DND-41 (cell line): Measurements from ENCODE around the gene MGAT5.

ENCODE experiments used
- ATAC-seq: fragments of 200-7000 bp; cut with Tn5 transposase; 3 replicates; pipeline ENCODE4 v1.9.1; 2021; ENCODE audit warnings: low read depth; ENCODE audit not compliant: insufficient read depth
- DNase-seq: peaks from one replicate; pipeline ENCODE4 v3.0.0-alpha.2; 2020
- H2AFZ ChIP-seq: 2 replicates; pipeline ENCODE4 v1.6.0; 2012; ENCODE audit warnings: low read depth, low read length
- H3K27ac ChIP-seq: 2 replicates; pipeline ENCODE4 v1.5.1; 2012; ENCODE audit warnings: low read length, inconsistent platforms
- H3K27me3 ChIP-seq: fragments of 200-600 bp; sonication (generic); 2 replicates; pipeline ENCODE4 v1.6.0; 2012; ENCODE audit warnings: low read length, mild to moderate bottlenecking, inconsistent platforms; ENCODE audit not compliant: insufficient read depth, poor library complexity
- H3K36me3 ChIP-seq: 2 replicates; pipeline ENCODE4 v1.5.1; 2012; ENCODE audit warnings: low read length, inconsistent platforms; ENCODE audit not compliant: insufficient read depth
- H3K4me1 ChIP-seq: 2 replicates; pipeline ENCODE4 v1.5.1; 2012; ENCODE audit warnings: mild to moderate bottlenecking, low read length; ENCODE audit not compliant: insufficient read depth
- H3K4me2 ChIP-seq: 2 replicates; pipeline ENCODE4 v1.6.0; 2012; ENCODE audit warnings: mild to moderate bottlenecking, moderate library complexity, low read length, inconsistent platforms; ENCODE audit not compliant: insufficient read depth
- H3K4me3 ChIP-seq, 2 experiments: fragments of 200-600 bp in 1 of 2; shearing (Covaris generic) in 1 of 2; 2 replicates each; pipeline ENCODE4 v1.5.1; 2012 to 2016; ENCODE audit warnings: inconsistent platforms in 2 of 2, low read length in 2 of 2, mild to moderate bottlenecking in 2 of 2, low read depth in 1 of 2, moderate library complexity in 1 of 2
- H3K79me2 ChIP-seq: 2 replicates; pipeline ENCODE4 v1.6.0; 2012; ENCODE audit warnings: low read length, inconsistent platforms; ENCODE audit not compliant: insufficient read depth
- H3K9ac ChIP-seq: 2 replicates; pipeline ENCODE4 v1.6.0; 2012; ENCODE audit warnings: low read depth, mild to moderate bottlenecking, inconsistent platforms, low read length, moderate library complexity
- H3K9me3 ChIP-seq: 2 replicates; pipeline ENCODE4 v1.5.1; 2012; ENCODE audit warnings: low read length, moderate library complexity, mild to moderate bottlenecking, inconsistent platforms; ENCODE audit not compliant: insufficient read depth, severe bottlenecking
- H4K20me1 ChIP-seq: 2 replicates; pipeline ENCODE4 v1.6.0; 2012; ENCODE audit warnings: low read length; ENCODE audit not compliant: insufficient read depth
- EZH2 ChIP-seq: IDR thresholded peaks from 3 replicates; pipeline ENCODE4 v1.6.1; 2012; ENCODE audit warnings: borderline replicate concordance, low read depth, mild to moderate bottlenecking, moderate library complexity, low read length, inconsistent platforms; ENCODE audit not compliant: severe bottlenecking
- TF ChIP-seq, protein P1 (sequence below): IDR thresholded peaks from 2 replicates; pipeline ENCODE4 v1.5.1; 2012; ENCODE audit warnings: borderline replicate concordance, low read length, moderate library complexity, mild to moderate bottlenecking; ENCODE audit not compliant: poor library complexity, severe bottlenecking; ENCODE audit errors: extremely low read depth

Gene MGAT5

DNA sequence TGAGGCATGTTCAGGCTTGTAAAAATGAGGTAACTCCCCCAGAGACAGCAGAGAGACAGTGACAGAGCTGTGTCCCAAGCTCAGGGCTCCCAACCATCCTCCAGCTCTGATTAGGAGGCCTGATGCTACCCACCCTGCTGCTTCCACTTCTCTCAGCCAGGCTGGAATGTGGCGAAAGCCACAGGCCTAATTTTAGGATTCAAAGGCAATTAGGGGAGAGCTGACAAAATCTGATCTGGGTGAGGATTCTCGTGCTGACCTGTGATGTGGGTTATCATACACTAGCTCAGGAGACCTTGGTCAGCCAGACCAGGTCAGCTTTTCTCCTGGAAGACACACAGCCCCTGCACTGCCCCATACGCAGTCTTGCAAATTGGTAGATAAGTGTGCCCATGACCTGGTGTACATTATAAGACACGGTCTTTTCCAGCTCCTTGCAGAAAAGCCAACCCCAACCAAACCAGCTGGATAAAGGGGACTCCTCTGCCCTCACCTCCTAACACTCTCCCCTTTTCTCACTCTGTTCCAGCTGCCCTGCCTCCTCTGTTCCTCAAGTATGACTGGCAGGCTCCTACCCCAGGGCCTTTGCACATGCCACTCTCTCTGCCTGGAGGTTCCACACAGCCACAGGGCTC lies 225.9 kb downstream of the MGAT5 start:
- no peaks in the 10 kb centered on the region for H4K20me1 ChIP-seq
- no peaks in the 10 kb centered on the region for H3K36me3 ChIP-seq
- H3K27ac ChIP-seq, result no peak overlapping the region
- ATAC-seq, result no peak
- no peak overlapping the region for H3K4me2 ChIP-seq
- no peak overlapping the region for H3K9ac ChIP-seq
- H3K27me3 ChIP-seq, result no peaks in the 10 kb centered on the region
- H3K79me2 ChIP-seq, result no peaks in the 10 kb centered on the region
- no peak for DNase-seq
- no peak overlapping the region for H2AFZ ChIP-seq
- TF ChIP-seq EZH2, result no peak
- TF ChIP-seq, protein P1, sequence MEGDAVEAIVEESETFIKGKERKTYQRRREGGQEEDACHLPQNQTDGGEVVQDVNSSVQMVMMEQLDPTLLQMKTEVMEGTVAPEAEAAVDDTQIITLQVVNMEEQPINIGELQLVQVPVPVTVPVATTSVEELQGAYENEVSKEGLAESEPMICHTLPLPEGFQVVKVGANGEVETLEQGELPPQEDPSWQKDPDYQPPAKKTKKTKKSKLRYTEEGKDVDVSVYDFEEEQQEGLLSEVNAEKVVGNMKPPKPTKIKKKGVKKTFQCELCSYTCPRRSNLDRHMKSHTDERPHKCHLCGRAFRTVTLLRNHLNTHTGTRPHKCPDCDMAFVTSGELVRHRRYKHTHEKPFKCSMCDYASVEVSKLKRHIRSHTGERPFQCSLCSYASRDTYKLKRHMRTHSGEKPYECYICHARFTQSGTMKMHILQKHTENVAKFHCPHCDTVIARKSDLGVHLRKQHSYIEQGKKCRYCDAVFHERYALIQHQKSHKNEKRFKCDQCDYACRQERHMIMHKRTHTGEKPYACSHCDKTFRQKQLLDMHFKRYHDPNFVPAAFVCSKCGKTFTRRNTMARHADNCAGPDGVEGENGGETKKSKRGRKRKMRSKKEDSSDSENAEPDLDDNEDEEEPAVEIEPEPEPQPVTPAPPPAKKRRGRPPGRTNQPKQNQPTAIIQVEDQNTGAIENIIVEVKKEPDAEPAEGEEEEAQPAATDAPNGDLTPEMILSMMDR, result no peak
- no peaks in the 10 kb centered on the region for H3K9me3 ChIP-seq
- H3K4me1 ChIP-seq, result no peaks in the 10 kb centered on the region
- no peak overlapping the region for H3K4me3 ChIP-seq

DNA sequence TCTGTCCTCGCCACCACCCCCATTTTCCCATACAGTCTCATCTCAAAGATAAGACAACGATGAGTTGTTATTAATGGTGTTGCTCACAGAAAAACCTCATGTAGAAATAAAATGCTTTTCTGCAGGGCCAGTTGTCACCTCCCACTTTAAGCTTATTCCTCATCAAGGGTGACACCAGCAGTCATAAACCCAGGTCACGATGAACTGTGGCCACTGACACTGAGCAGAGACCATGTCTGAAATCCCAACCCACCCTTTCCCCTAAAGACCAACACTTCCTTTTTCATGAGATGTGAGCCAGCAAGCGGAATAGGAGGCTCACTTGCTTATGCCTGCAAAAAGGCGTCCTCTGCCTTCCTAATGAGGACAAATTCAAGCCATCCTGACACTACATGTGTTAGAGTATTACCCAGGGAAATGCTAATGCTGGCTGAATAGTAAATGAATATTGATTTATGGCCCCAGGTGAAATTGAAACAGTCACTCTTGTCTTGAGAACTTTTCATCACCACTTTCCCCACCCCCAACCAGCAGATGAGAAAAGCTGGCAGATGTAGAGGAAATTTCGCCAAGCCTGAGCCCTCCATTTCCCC lies 228.4 kb downstream of the MGAT5 start:
- no peak overlapping the region for H3K27ac ChIP-seq
- no peak overlapping the region for H3K4me2 ChIP-seq
- no peaks in the 10 kb centered on the region for H4K20me1 ChIP-seq
- DNase-seq (no peak), ATAC-seq (no peak)
- no peaks in the 10 kb centered on the region for H3K27me3 ChIP-seq
- H3K9ac ChIP-seq, result no peak overlapping the region
- TF ChIP-seq, protein P1, result no peak
- TF ChIP-seq EZH2, result no peak
- no peaks in the 10 kb centered on the region for H3K9me3 ChIP-seq
- H3K4me3 ChIP-seq, result no peak overlapping the region
- no peaks in the 10 kb centered on the region for H3K79me2 ChIP-seq
- H2AFZ ChIP-seq, result no peak overlapping the region
- no peaks in the 10 kb centered on the region for H3K4me1 ChIP-seq
- no peaks in the 10 kb centered on the region for H3K36me3 ChIP-seq

DNA sequence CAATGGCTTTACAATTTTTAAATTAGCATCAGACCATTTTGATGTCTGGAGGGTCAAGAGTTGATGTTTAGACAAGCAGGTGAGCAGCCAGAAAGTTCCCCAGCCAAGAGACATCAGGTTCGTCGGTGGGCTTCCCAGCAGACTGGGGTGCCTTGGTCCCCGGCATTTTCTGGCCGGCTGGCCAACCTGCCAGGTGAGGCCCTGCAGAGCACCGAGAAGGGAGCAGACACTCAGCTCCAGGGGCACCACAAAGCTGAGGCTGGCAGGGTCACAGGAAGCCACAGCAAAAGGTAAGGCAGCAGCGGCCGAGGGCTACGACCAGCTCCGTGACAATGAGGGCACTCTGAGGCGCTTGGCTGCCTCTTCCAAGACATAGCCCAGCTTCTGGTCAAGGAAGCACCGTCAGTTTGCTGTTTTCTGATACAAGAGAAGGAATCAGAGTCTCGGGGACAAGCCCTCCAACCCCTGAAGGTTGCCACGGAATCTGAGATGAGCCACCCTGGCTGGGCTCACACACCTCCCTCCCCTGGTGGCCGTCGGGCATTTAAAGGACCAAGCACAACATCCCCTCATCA lies 229.0 kb downstream of the MGAT5 start:
- Histone ChIP-seq H3K27ac (no peak overlapping the region), H3K9me3 (no peaks in the 10 kb centered on the region), H3K9ac (no peak overlapping the region), H3K4me3 (no peak overlapping the region), H3K79me2 (no peaks in the 10 kb centered on the region), H4K20me1 (no peaks in the 10 kb centered on the region), H3K4me2 (no peak overlapping the region), H3K27me3 (no peaks in the 10 kb centered on the region), H2AFZ (no peak overlapping the region), H3K4me1 (no peaks in the 10 kb centered on the region), H3K36me3 (no peaks in the 10 kb centered on the region)
- no peak for TF ChIP-seq EZH2
- TF ChIP-seq, protein P1, result no peak
- no peak for ATAC-seq
- DNase-seq, result no peak
